Measurements from ENCODE around the gene PLAAT4.
A peak's percentile ranks its signal among the peaks of the same experiment; 100 is the strongest.

Gene PLAAT4

GRCh38 chr11:63567044-63567840 is 30.6 kb downstream of the PLAAT4 start:
- no peaks in the 10 kb centered on the region for H3K36me3 ChIP-seq (ENCODE audit: control insufficient read depth in 1 of 2, insufficient read depth in 2 of 2, low read depth in 1 of 2, low read length in 2 of 2)
- 76% methylated on average over 5 of the region's 5 CpGs for WGBS
- H2BK15ac ChIP-seq (ENCODE audit: low read depth, poor library complexity, severe bottlenecking), result no peak overlapping the region
- no peak overlapping the region for H4K8ac ChIP-seq (ENCODE audit: low read length)
- H4K91ac ChIP-seq (ENCODE audit: low read length), result no peak overlapping the region
- H3K4me1 ChIP-seq (ENCODE audit: control insufficient read depth, insufficient read depth, low read depth, low read length), result peaks cover 9% of the 10 kb centered on the region
- H2BK5ac ChIP-seq (ENCODE audit: low read depth, low read length, poor library complexity, severe bottlenecking), result no peak overlapping the region
- H3K4me3 ChIP-seq (ENCODE audit: insufficient read depth in 1 of 2, low read depth in 1 of 2, low read length in 2 of 2), result no peak overlapping the region
- H3K79me1 ChIP-seq (replicated peaks; ENCODE audit: low read length, poor library complexity, severe bottlenecking), result no peaks in the 10 kb centered on the region
- H3K14ac ChIP-seq (ENCODE audit: low read length in 2 of 2), result no peak overlapping the region
- no peaks in the 10 kb centered on the region for H3K27me3 ChIP-seq (ENCODE audit: control insufficient read depth in 1 of 2, insufficient read depth in 1 of 2, low read length in 2 of 2)
- no peaks in the 10 kb centered on the region for H3K9me3 ChIP-seq (ENCODE audit: control insufficient read depth, low read length)
- no peak overlapping the region for H2BK120ac ChIP-seq (ENCODE audit: low read depth, low read length)
- no peak overlapping the region for H3K4ac ChIP-seq (ENCODE audit: low read depth in 1 of 2, low read length in 2 of 2)
- H2AK5ac ChIP-seq (ENCODE audit: low read length, severe bottlenecking), result no peak overlapping the region
- H3K27ac ChIP-seq (ENCODE audit: low read length, poor library complexity, severe bottlenecking), result peak overlapping the region; percentile 48
- no peak overlapping the region for H3K23ac ChIP-seq (ENCODE audit: low read length in 2 of 2)
- H3K18ac ChIP-seq (ENCODE audit: low read depth in 1 of 2, low read length in 2 of 2), result peak overlapping the region in 1 of 2 experiments; percentile 82
- DNase-seq, result peak; percentile 85
- H3K9ac ChIP-seq (ENCODE audit: low read length), result peak overlapping the region; percentile 80
- no peak overlapping the region for H3K4me2 ChIP-seq (ENCODE audit: low read length, poor library complexity, severe bottlenecking)
- H2AFZ ChIP-seq (ENCODE audit: low read depth, low read length), result no peak overlapping the region
- H2BK12ac ChIP-seq (ENCODE audit: low read length in 2 of 2), result no peak overlapping the region

GRCh38 chr11:63569570-63569969 is 33.0 kb downstream of the PLAAT4 start:
- no peak overlapping the region for H2BK120ac ChIP-seq (ENCODE audit: low read depth, low read length)
- H4K8ac ChIP-seq (ENCODE audit: low read length), result no peak overlapping the region
- no peaks in the 10 kb centered on the region for H3K79me1 ChIP-seq (replicated peaks; ENCODE audit: low read length, poor library complexity, severe bottlenecking)
- H2BK12ac ChIP-seq (ENCODE audit: low read length in 2 of 2), result no peak overlapping the region
- H4K91ac ChIP-seq (ENCODE audit: low read length), result no peak overlapping the region
- H3K4me1 ChIP-seq (ENCODE audit: control insufficient read depth, insufficient read depth, low read depth, low read length), result peaks cover 6% of the 10 kb centered on the region
- H3K27ac ChIP-seq (ENCODE audit: low read length, poor library complexity, severe bottlenecking), result no peak overlapping the region
- H3K4me2 ChIP-seq (ENCODE audit: low read length, poor library complexity, severe bottlenecking), result no peak overlapping the region
- DNase-seq, result no peak
- 75% methylated on average over 1 of the region's 3 CpGs for WGBS
- no peak overlapping the region for H2BK5ac ChIP-seq (ENCODE audit: low read depth, low read length, poor library complexity, severe bottlenecking)
- no peak overlapping the region for H3K4me3 ChIP-seq (ENCODE audit: insufficient read depth in 1 of 2, low read depth in 1 of 2, low read length in 2 of 2)
- no peaks in the 10 kb centered on the region for H3K9me3 ChIP-seq (ENCODE audit: control insufficient read depth, low read length)
- H3K18ac ChIP-seq (ENCODE audit: low read depth in 1 of 2, low read length in 2 of 2), result no peak overlapping the region
- H2BK15ac ChIP-seq (ENCODE audit: low read depth, poor library complexity, severe bottlenecking), result no peak overlapping the region
- no peak overlapping the region for H2AFZ ChIP-seq (ENCODE audit: low read depth, low read length)
- no peak overlapping the region for H3K9ac ChIP-seq (ENCODE audit: low read length)
- no peak overlapping the region for H2AK5ac ChIP-seq (ENCODE audit: low read length, severe bottlenecking)
- H3K27me3 ChIP-seq (ENCODE audit: control insufficient read depth in 1 of 2, insufficient read depth in 1 of 2, low read length in 2 of 2), result no peaks in the 10 kb centered on the region
- H3K36me3 ChIP-seq (ENCODE audit: control insufficient read depth in 1 of 2, insufficient read depth in 2 of 2, low read depth in 1 of 2, low read length in 2 of 2), result peaks cover 0 to 11% of the 10 kb centered on the region in 2 experiments
- H3K23ac ChIP-seq (ENCODE audit: low read length in 2 of 2), result no peak overlapping the region
- H3K4ac ChIP-seq (ENCODE audit: low read depth in 1 of 2, low read length in 2 of 2), result no peak overlapping the region
- H3K14ac ChIP-seq (ENCODE audit: low read length in 2 of 2), result no peak overlapping the region

GRCh38 chr11:63572026-63572688 is 35.5 kb downstream of the PLAAT4 start:
- Histone ChIP-seq H3K36me3 (ENCODE audit: control insufficient read depth in 1 of 2, insufficient read depth in 2 of 2, low read depth in 1 of 2, low read length in 2 of 2) (peaks cover 0 to 20% of the 10 kb centered on the region in 2 experiments), H2BK12ac (ENCODE audit: low read length in 2 of 2) (no peak overlapping the region), H3K4me3 (ENCODE audit: insufficient read depth in 1 of 2, low read depth in 1 of 2, low read length in 2 of 2) (no peak overlapping the region), H3K79me1 (replicated peaks; ENCODE audit: low read length, poor library complexity, severe bottlenecking) (peaks cover 14% of the 10 kb centered on the region), H2AFZ (ENCODE audit: low read depth, low read length) (no peak overlapping the region), H3K4me2 (ENCODE audit: low read length, poor library complexity, severe bottlenecking) (no peak overlapping the region), H2BK15ac (ENCODE audit: low read depth, poor library complexity, severe bottlenecking) (no peak overlapping the region), H3K4me1 (ENCODE audit: control insufficient read depth, insufficient read depth, low read depth, low read length) (no peaks in the 10 kb centered on the region), H2AK5ac (ENCODE audit: low read length, severe bottlenecking) (no peak overlapping the region), H4K8ac (ENCODE audit: low read length) (no peak overlapping the region), H3K14ac (ENCODE audit: low read length in 2 of 2) (no peak overlapping the region), H2BK5ac (ENCODE audit: low read depth, low read length, poor library complexity, severe bottlenecking) (no peak overlapping the region), H3K18ac (ENCODE audit: low read depth in 1 of 2, low read length in 2 of 2) (no peak overlapping the region), H3K9me3 (ENCODE audit: control insufficient read depth, low read length) (no peaks in the 10 kb centered on the region), H3K9ac (ENCODE audit: low read length) (no peak overlapping the region), H4K91ac (ENCODE audit: low read length) (no peak overlapping the region), H3K27me3 (ENCODE audit: control insufficient read depth in 1 of 2, insufficient read depth in 1 of 2, low read length in 2 of 2) (no peaks in the 10 kb centered on the region), H3K4ac (ENCODE audit: low read depth in 1 of 2, low read length in 2 of 2) (no peak overlapping the region), H3K27ac (ENCODE audit: low read length, poor library complexity, severe bottlenecking) (no peak overlapping the region), H2BK120ac (ENCODE audit: low read depth, low read length) (no peak overlapping the region), H3K23ac (ENCODE audit: low read length in 2 of 2) (no peak overlapping the region)
- WGBS, result 84% methylated on average over 3 of the region's 3 CpGs
- no peak for DNase-seq

All from mesenchymal stem cell (in vitro differentiated cells and primary cell).